Small intestine (tissue), 7 donors: ENCODE measurements around the gene NDUFAF5. TPM values are rescaled to one million over a fixed set of nuclear protein-coding genes. Genes with fewer than 3 reads are reported as not detected.
A peak's percentile ranks its signal among the peaks of the same experiment; 100 is the strongest.

ENCODE experiments used
- DNase-seq, 2 donors: peaks; one replicate each; pipeline versions ENCODE4 v3.0.0 to v3.0.0-alpha.2; 2013
- FAIRE-seq: peaks from 2 replicates; lab custom pipeline; 2012; peaks lifted over from hg19 to GRCh38; lab: Jason Lieb, UNC
- H3K27ac ChIP-seq, 3 donors: one replicate each; pipeline ENCODE4 v1.5.1; 2013; ENCODE audit warnings: low read length in 2 of 3, mild to moderate bottlenecking in 2 of 3, control low read depth in 1 of 3, inconsistent platforms in 1 of 3, low read depth in 1 of 3, moderate library complexity in 1 of 3
- H3K27me3 ChIP-seq, 3 donors: one replicate each; pipeline ENCODE4 v1.6.1; 2013; ENCODE audit warnings: low read length in 3 of 3, inconsistent platforms in 1 of 3; ENCODE audit not compliant: control insufficient read depth in 3 of 3, insufficient read depth in 3 of 3
- H3K36me3 ChIP-seq, 3 donors: one replicate each; pipeline ENCODE4 v1.6.1; 2013; ENCODE audit warnings: low read length in 3 of 3, inconsistent platforms in 1 of 3, low read depth in 1 of 3, mild to moderate bottlenecking in 1 of 3, moderate library complexity in 1 of 3; ENCODE audit not compliant: control insufficient read depth in 3 of 3, insufficient read depth in 2 of 3
- H3K4me1 ChIP-seq, 3 donors: one replicate each; pipeline ENCODE4 v1.6.1; 2013; ENCODE audit warnings: low read length in 2 of 3, inconsistent platforms in 1 of 3, low read depth in 1 of 3, mild to moderate bottlenecking in 1 of 3, moderate library complexity in 1 of 3; ENCODE audit not compliant: control insufficient read depth in 3 of 3, insufficient read depth in 2 of 3
- H3K4me3 ChIP-seq, 3 donors: one replicate each; pipeline ENCODE4 v1.5.1; 2013; ENCODE audit warnings: low read length in 3 of 3, control low read depth in 1 of 3, inconsistent platforms in 1 of 3, low read depth in 1 of 3, mild to moderate bottlenecking in 1 of 3, moderate library complexity in 1 of 3
- H3K9me3 ChIP-seq, 2 donors: one replicate each; pipeline ENCODE4 v1.6.1; 2013; ENCODE audit warnings: low read depth in 1 of 2, low read length in 1 of 2; ENCODE audit not compliant: control insufficient read depth in 2 of 2, insufficient read depth in 1 of 2
- WGBS, 3 donors: extraction: QIAGEN DNeasy Blood & Tissue Kit; methylation state at CpG; one replicate each; pipeline ENCODE4 v1.1.7; 2013; 5-methylcytosine and 5-hydroxymethylcytosine counted together
- polyA plus RNA-seq, 4 donors: library from polyadenylated mRNA; stranded (reverse) in 3 of 4; unstranded in 1 of 4; fragments of 200-250 nt in 3 of 4; fragments of 120-200 nt in 1 of 4; gene quantifications; one replicate each; pipeline versions ENCODE4 v1.2.1 to v1.2.3, GENCODE V29; 2013
- donor health status: healthy with polysubstance abuse.
- donor health status: control.
- donor health status: control.
- donor health status: Bipolar disorder and iron deficiency.
- donor health status: healthy.

NDUFAF5 gene
- polyA plus RNA-seq, 4 donors = 18.3 to 46.7 (median 27.3) TPM

DNA sequence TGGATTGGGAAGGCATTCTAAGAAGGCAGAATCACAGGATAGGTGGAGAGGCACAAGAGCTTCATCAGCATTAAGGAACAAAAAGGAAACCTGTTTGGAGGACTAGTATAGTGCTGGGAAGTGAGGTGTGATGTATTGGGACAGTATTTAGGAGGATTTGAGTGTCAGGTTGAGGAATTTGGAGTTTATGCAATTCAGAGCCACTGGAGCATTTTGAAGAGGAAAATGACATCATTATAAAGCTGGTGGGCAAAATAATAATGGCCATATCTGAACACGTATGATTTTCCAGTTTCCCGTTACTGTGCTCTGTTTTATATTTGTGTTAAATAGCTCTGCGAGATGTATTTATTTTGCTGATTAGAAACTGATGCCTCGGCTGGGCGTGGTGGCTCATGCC is 14.2 kb downstream of the NDUFAF5 start:
- FAIRE-seq (no peak), DNase-seq (no peak)
- no peaks in the 10 kb centered on the region for H3K4me1 ChIP-seq
- H3K36me3 ChIP-seq = peaks cover 11 to 36% (median 25%) of the 10 kb centered on the region in 3 donors
- no peaks in the 10 kb centered on the region for H3K27me3 ChIP-seq
- H3K4me3 ChIP-seq = no peak overlapping the region
- H3K27ac ChIP-seq = no peak overlapping the region
- 77 to 87% (median 80%) methylated on average over 5 of the region's 5 CpGs for WGBS, 3 donors
- no peaks in the 10 kb centered on the region for H3K9me3 ChIP-seq

DNA sequence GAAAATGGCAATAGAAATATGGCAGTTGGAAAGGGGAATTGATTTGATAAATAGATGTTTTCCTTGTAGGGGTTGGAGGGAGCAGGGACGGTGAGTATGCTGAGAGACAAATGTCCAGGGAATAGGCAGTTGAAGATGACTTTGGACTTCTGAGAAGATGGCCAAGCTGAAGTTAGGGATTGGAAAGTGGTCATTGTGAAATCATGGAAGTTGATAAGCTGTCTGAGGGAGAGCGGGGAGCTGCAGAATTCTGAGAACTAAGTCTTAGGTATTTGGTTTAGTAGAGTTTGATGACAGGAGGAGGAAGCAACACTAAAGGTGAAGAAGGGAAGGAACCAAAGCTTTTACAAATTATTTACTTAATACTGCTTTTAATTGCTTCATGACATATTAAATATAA is 15.1 kb downstream of the NDUFAF5 start:
- Histone ChIP-seq H3K27ac (no peak overlapping the region), H3K4me3 (no peak overlapping the region), H3K4me1 (no peaks in the 10 kb centered on the region), H3K36me3 (peaks cover 9 to 29% (median 26%) of the 10 kb centered on the region in 3 donors), H3K9me3 (no peaks in the 10 kb centered on the region), H3K27me3 (no peaks in the 10 kb centered on the region)
- FAIRE-seq = no peak
- 73 to 87% (median 82%) methylated on average over 2 of the region's 2 CpGs for WGBS, 3 donors
- DNase-seq = no peak

DNA sequence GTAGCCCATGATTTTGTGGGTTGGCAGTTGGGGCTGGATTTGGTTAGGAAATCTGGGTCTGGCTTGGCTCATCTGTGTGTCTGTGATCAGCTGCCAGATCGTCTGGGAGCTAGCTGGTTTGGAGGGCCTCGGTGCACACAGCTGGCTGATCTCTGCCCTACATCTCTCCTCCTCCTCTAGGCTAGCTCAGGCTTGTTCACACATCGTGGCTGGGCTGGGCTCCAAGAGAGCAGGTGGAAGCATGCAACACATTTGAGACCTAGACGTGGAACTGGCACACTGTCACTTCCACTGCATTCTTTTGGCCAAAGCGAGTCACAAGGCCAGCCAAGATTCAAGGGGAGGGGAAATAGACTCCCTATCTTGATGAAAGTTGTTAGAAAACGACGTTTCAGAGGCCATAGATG is 15.9 kb downstream of the NDUFAF5 start:
- Histone ChIP-seq H3K4me3 (no peak overlapping the region), H3K27me3 (no peaks in the 10 kb centered on the region), H3K36me3 (peaks cover 7 to 27% (median 27%) of the 10 kb centered on the region in 3 donors), H3K9me3 (no peaks in the 10 kb centered on the region), H3K27ac (no peak overlapping the region), H3K4me1 (no peaks in the 10 kb centered on the region)
- DNase-seq = peak in 1 of 2 donors; percentile 15
- FAIRE-seq = no peak
- 9 to 26% (median 22%) methylated on average over 7 of the region's 7 CpGs for WGBS, 3 donors

DNA sequence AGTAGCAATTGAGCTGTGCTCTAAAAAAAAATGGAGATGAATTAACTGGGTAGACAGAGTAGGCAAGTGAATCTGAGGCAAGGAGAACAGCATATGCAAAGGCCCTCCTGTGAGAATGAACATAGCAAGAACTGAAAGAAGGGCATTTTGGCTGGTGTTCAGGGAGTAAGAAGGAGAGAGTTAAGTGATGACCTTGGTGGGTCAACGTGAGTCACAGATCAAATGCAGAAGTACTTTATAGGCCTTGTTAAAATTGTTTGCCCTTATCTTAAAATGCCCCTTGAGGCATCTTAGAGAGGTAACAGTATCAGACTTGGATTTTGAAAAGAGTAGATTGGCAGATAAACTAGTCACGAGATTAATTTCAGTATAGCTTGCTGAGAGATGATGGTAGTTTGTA is 24.5 kb downstream of the NDUFAF5 start:
- H3K4me3 ChIP-seq = no peak overlapping the region
- DNase-seq (no peak), FAIRE-seq (no peak)
- no peak overlapping the region for H3K27ac ChIP-seq
- no peaks in the 10 kb centered on the region for H3K9me3 ChIP-seq
- H3K27me3 ChIP-seq = no peaks in the 10 kb centered on the region
- peaks cover 12 to 36% (median 26%) of the 10 kb centered on the region in 3 donors for H3K36me3 ChIP-seq
- WGBS, 3 donors = 70 to 87% (median 85%) methylated on average over 2 of the region's 2 CpGs
- peaks cover 0 to 3% (median 2%) of the 10 kb centered on the region in 3 donors for H3K4me1 ChIP-seq

DNA sequence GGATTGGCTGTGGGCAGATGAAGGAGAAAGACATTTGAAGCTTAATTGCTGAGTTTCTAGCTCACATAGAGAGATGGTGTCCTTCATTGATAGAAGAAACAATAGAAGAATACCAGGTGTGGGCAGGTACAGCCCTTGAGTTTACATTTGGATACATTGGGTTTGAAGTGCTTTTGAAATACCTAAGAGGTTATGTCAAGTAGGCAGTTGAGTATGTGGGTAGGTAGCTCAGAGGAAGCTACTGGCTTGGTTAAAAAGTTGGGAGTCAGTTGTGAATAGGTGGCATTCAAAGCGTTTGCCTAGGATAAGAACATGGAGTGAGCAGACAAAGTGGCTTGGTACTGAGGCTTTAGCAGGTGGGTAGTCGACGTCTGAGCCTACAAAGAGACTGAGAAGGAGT is 25.0 kb downstream of the NDUFAF5 start:
- Histone ChIP-seq H3K27ac (no peak overlapping the region), H3K4me1 (peaks cover 0 to 5% (median 2%) of the 10 kb centered on the region in 3 donors), H3K36me3 (peaks cover 14 to 36% (median 26%) of the 10 kb centered on the region in 3 donors), H3K4me3 (no peak overlapping the region), H3K9me3 (no peaks in the 10 kb centered on the region), H3K27me3 (no peaks in the 10 kb centered on the region)
- DNase-seq (no peak), FAIRE-seq (no peak)
- WGBS, 3 donors = 92 to 97% (median 93%) methylated on average over 3 of the region's 3 CpGs

DNA sequence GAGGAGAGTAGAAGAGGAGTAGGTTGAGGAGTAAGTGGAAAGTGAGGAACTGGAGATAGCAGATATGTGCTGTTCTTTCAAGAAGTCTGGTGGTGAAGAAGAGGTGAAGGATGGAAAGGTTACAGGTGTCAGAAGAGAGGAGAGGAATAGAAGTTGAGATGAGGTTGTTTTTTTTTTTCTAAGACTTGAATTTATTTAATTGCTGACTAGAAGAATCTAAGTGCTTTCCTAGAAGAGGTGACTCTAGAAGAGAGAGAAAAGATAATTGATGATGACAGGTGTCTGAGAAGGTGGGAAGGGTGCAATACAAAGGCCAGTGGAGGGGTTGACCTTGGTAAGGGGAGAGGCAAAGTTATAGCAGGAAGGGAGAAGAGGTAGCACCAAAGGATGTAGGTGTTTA is 25.6 kb downstream of the NDUFAF5 start:
- H3K27me3 ChIP-seq = no peaks in the 10 kb centered on the region
- H3K36me3 ChIP-seq = peaks cover 15 to 34% (median 26%) of the 10 kb centered on the region in 3 donors
- no peak overlapping the region for H3K4me3 ChIP-seq
- H3K27ac ChIP-seq = no peak overlapping the region
- H3K4me1 ChIP-seq = peaks cover 0 to 5% (median 2%) of the 10 kb centered on the region in 3 donors
- FAIRE-seq (no peak), DNase-seq (no peak)
- no peaks in the 10 kb centered on the region for H3K9me3 ChIP-seq

DNA sequence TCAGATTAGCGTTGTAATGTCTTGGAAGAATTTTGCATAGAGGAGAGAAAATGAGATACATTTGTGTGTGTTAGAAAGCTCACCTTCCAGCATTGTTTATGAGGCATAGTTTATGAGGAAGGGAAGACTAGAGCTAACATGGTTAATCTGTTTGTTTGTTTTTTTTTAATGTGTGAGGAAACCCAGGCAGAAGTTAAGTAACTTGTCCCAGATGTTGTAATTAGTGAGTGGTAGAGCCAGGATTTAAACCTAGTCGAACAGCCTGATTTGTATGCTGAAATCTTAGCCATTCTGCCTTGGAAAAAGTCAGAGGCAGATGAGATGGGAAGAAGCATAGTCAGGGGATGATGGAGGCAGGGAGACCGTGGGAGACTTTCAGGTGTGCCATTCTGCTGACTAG is 29.1 kb downstream of the NDUFAF5 start:
- no peaks in the 10 kb centered on the region for H3K27me3 ChIP-seq
- WGBS, 3 donors = 34 to 66% (median 37%) methylated on average over 3 of the region's 3 CpGs
- H3K9me3 ChIP-seq = no peaks in the 10 kb centered on the region
- DNase-seq (no peak), FAIRE-seq (no peak)
- H3K4me1 ChIP-seq = peaks cover 0 to 5% (median 2%) of the 10 kb centered on the region in 3 donors
- peaks cover 17 to 32% (median 21%) of the 10 kb centered on the region in 3 donors for H3K36me3 ChIP-seq
- no peak overlapping the region for H3K27ac ChIP-seq
- no peak overlapping the region for H3K4me3 ChIP-seq

DNA sequence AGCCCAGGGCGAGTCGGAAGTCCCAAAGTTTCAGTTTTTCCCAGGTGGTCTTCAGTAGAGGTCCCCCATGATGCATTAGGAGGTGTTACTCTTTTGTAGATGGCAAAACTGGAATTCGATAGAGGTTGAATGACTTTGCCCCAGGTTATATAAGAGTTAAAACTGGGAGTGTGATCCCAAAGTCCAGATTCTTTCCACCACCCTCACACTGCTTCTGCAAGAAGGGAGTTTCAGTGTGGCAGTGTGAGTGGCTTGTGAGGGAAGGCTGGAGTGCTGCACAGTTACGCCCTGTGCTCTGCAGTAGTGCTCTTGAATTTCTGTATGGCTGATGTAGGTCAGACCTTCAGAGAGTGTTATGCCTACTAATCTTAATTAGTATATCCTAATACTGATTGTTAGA is 29.8 kb downstream of the NDUFAF5 start:
- H3K36me3 ChIP-seq = peaks cover 9 to 25% (median 20%) of the 10 kb centered on the region in 3 donors

DNA sequence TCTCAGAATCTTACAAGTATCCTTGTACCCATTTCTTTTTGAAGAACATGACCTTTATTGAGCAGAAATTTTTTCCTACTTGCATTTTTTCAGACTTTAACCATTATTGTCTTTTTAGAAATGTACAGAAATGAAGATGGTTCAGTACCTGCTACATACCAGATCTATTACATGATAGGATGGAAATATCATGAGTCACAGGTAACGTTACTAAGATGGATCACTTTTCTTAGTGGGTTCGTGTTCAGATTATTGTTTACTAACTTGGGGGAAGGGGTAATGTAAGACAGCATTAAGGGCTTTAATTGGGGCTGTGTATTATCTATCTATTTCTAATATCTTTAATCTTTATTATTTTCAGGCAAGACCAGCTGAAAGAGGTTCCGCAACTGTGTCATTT is 31.9 kb downstream of the NDUFAF5 start:
- H3K4me3 ChIP-seq = no peak overlapping the region
- no peak overlapping the region for H3K27ac ChIP-seq
- peaks cover 9 to 16% (median 16%) of the 10 kb centered on the region in 3 donors for H3K36me3 ChIP-seq
- no peaks in the 10 kb centered on the region for H3K27me3 ChIP-seq
- DNase-seq = no peak
- peaks cover 0 to 2% of the 10 kb centered on the region in 2 donors for H3K9me3 ChIP-seq
- no peak for FAIRE-seq
- WGBS, 3 donors = 75 to 85% (median 75%) methylated on average over 3 of the region's 3 CpGs
- peaks cover 0 to 5% (median 2%) of the 10 kb centered on the region in 3 donors for H3K4me1 ChIP-seq

More for the DNA sequence above, 29.8 kb downstream of the NDUFAF5 start:
- Histone ChIP-seq H3K27ac (peak overlapping the region in 1 of 3 donors; percentile 35), H3K27me3 (no peaks in the 10 kb centered on the region), H3K9me3 (no peaks in the 10 kb centered on the region), H3K4me3 (no peak overlapping the region), H3K4me1 (peaks cover 0 to 5% (median 2%) of the 10 kb centered on the region in 3 donors)
- 28 to 61% (median 42%) methylated on average over 4 of the region's 4 CpGs for WGBS, 3 donors
- DNase-seq (peak; percentile 62 to 73), FAIRE-seq (no peak)
